Measurements from ENCODE around the gene MRPL52. TPM values are rescaled to one million over a fixed set of nuclear protein-coding genes. Genes with fewer than 3 reads are reported as not detected.

The MRPL52 gene
- total RNA-seq (10 to 100 TPM; 29.1 to 47.6 (median 43.0) TPM), polyA plus RNA-seq (10 to 100 TPM; 57.1 to 85.0 TPM)

- Histone ChIP-seq H3K36me3 (peaks cover 0 to 6% (median 0%) of the 10 kb centered on the region in 3 donors), H3K4me3 (peak within 1 kb of the TSS; percentile 61 to 76 (median 74)), H3K9me3 (no peaks in the 10 kb centered on the region), H3K27me3 (no peaks in the 10 kb centered on the region), H3K4me1 (peaks cover 0 to 9% (median 5%) of the 10 kb centered on the region in 3 donors), H3K27ac (peak within 1 kb of the TSS; percentile 41 to 79 (median 60))
- no peak for TF ChIP-seq CTCF (IDR thresholded peaks at IDR 0.05)
- 0 to 1% methylated on average over 41 of the region's 41 CpGs for WGBS, 2 donors
- ATAC-seq, result peak; percentile 99
- intact Hi-C loops (cut with DNase I), result no loop called here
- no peak for FAIRE-seq
- peak; percentile 89 to 95 (median 90) for DNase-seq
Measured at GRCh38 chr14:22829661-22830442, at the start of gene MRPL52. Gene MRPL52 (plus strand): TSS chr14:22829887. CDS start chr14:22829913, 26 bp downstream.

GRCh38 chr14:22780105-22780679, 49.5 kb upstream of the MRPL52 start:
- intact Hi-C loops (cut with DNase I), result no loop called here
- no peaks in the 10 kb centered on the region for H3K9me3 ChIP-seq
- H3K36me3 ChIP-seq, result no peaks in the 10 kb centered on the region
- H3K4me1 ChIP-seq, result peaks cover 0 to 6% (median 0%) of the 10 kb centered on the region in 3 donors
- WGBS, 2 donors, result 43 to 53% methylated on average over 2 of the region's 2 CpGs
- H3K27me3 ChIP-seq, result no peaks in the 10 kb centered on the region
- TF ChIP-seq CTCF (IDR thresholded peaks at IDR 0.05), result no peak
- DNase-seq (peak in 1 of 6 donors; percentile 17), FAIRE-seq (no peak), ATAC-seq (peak in 2 of 4 donors; percentile 33 to 42)
- no peak overlapping the region for H3K27ac ChIP-seq
- H3K4me3 ChIP-seq, result no peak overlapping the region

DNA sequence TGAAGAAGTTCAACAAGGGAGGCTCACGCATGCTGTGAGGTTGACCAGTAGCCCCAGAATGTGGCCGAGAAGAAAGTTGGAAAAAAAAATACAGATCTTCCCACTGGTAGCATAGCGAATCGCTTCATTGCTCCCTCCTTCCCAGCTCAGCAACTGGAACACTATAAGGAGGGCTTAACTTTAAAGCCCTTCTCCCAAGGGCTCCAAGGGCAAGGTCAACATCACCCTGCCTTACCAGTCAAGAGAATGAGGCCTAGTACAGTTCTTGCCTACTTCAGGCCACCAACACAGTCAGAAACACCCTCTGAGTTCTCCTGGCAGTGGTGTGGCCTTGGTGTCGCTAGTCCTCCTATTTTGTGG, 48.8 kb upstream of the MRPL52 start:
- no peaks in the 10 kb centered on the region for H3K27me3 ChIP-seq
- whole genome bisulfite sequencing, 2 donors, result 83 to 87% methylated on average over 5 of the region's 5 CpGs
- intact Hi-C loops (cut with DNase I), result no loop called here
- no peak for DNase-seq
- no peak overlapping the region for H3K4me3 ChIP-seq
- H3K4me1 ChIP-seq, result peaks cover 0 to 6% (median 0%) of the 10 kb centered on the region in 3 donors
- no peak for FAIRE-seq
- no peak for ATAC-seq
- no peaks in the 10 kb centered on the region for H3K9me3 ChIP-seq
- H3K36me3 ChIP-seq, result no peaks in the 10 kb centered on the region
- peak overlapping the region in 3 of 4 donors; percentile 15 to 42 (median 31) for H3K27ac ChIP-seq
- no peak for TF ChIP-seq CTCF (IDR thresholded peaks at IDR 0.05)

- DNase-seq, result no peak
- no peak for FAIRE-seq
Measured at GRCh38 chr14:22781301-22781991, 48.2 kb upstream of the MRPL52 start.

More at GRCh38 chr14:22781301-22781991, 48.2 kb upstream of the MRPL52 start:
- peak overlapping the region in 2 of 4 donors; percentile 15 to 31 for H3K27ac ChIP-seq
- no peaks in the 10 kb centered on the region for H3K9me3 ChIP-seq
- intact Hi-C loops (cut with DNase I), result no loop called here
- no peaks in the 10 kb centered on the region for H3K27me3 ChIP-seq
- H3K36me3 ChIP-seq, result no peaks in the 10 kb centered on the region
- no peak for TF ChIP-seq CTCF (IDR thresholded peaks at IDR 0.05)
- H3K4me3 ChIP-seq, result no peak overlapping the region
- peaks cover 0 to 6% (median 0%) of the 10 kb centered on the region in 3 donors for H3K4me1 ChIP-seq
- 2 to 41% methylated on average over 1 of the region's 1 CpG for WGBS, 2 donors
- ATAC-seq, result peak in 3 of 4 donors; percentile 15 to 52 (median 45)

Measured in pancreas (tissue), 10 donors.